Measurements from ENCODE around the gene YARS2.

DNA sequence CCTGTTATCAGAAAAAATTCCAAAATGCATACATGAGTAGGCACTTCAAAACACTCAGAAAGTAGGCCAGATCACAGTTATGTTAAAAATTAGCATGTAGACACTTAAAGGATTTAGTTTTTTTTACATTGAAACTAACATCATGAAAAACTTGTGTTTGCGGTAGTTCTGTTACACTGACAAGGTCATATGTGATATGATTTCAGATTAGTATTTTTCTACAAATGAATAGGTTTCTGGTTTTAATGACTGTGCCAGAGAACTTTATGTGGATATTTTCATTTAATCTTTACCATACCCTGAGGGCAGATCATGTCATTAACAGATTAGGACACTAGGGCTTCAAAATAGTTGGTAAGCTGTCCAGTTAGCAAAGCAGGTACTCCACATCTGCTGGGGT, 20.7 kb downstream of the YARS2 start:
- TF ChIP-seq SP1 (IDR thresholded peaks at IDR 0.05) = no peak
- no peak for TF ChIP-seq LEF1 (IDR thresholded peaks at IDR 0.05; ENCODE audit: borderline replicate concordance)
- TF ChIP-seq SUZ12 (IDR thresholded peaks at IDR 0.05) = no peak
- TF ChIP-seq FOXA1 (IDR thresholded peaks at IDR 0.05) = no peak
- TF ChIP-seq, protein P1, sequence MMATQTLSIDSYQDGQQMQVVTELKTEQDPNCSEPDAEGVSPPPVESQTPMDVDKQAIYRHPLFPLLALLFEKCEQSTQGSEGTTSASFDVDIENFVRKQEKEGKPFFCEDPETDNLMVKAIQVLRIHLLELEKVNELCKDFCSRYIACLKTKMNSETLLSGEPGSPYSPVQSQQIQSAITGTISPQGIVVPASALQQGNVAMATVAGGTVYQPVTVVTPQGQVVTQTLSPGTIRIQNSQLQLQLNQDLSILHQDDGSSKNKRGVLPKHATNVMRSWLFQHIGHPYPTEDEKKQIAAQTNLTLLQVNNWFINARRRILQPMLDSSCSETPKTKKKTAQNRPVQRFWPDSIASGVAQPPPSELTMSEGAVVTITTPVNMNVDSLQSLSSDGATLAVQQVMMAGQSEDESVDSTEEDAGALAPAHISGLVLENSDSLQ (IDR thresholded peaks at IDR 0.05) = no peak
- no peak for TF ChIP-seq ELF4 (IDR thresholded peaks at IDR 0.05)
- TF ChIP-seq TARDBP (IDR thresholded peaks at IDR 0.05) = no peak
- TF ChIP-seq HDGF (IDR thresholded peaks at IDR 0.05; ENCODE audit: borderline replicate concordance) = no peak
- TF ChIP-seq FOXM1 (IDR thresholded peaks at IDR 0.05; ENCODE audit: borderline replicate concordance) = no peak
- TF ChIP-seq BHLHE40 (IDR thresholded peaks at IDR 0.05; ENCODE audit: borderline replicate concordance) = no peak
- TF ChIP-seq FOXK2 (IDR thresholded peaks at IDR 0.05) = no peak
- no peak for TF ChIP-seq NFRKB (IDR thresholded peaks at IDR 0.05)
- TF ChIP-seq ARNT (IDR thresholded peaks at IDR 0.05) = no peak
- TF ChIP-seq L3MBTL2 (conservative IDR thresholded peaks at IDR 0.05) = no peak

Data from HEK293T (cell line).